Measurements from ENCODE around the gene CHST5. TPM values are rescaled to one million over a fixed set of nuclear protein-coding genes. Genes with fewer than 3 reads are reported as not detected.
A peak's percentile ranks its signal among the peaks of the same experiment; 100 is the strongest.
"Not testable (repeated sequence)": the region's sequence is repeated elsewhere in the genome, so short reads cannot be mapped to it uniquely, and the experiment has no call there.

Gene CHST5
- total RNA-seq, 1 experiment from 2014 or later, result 0.11 TPM

DNA sequence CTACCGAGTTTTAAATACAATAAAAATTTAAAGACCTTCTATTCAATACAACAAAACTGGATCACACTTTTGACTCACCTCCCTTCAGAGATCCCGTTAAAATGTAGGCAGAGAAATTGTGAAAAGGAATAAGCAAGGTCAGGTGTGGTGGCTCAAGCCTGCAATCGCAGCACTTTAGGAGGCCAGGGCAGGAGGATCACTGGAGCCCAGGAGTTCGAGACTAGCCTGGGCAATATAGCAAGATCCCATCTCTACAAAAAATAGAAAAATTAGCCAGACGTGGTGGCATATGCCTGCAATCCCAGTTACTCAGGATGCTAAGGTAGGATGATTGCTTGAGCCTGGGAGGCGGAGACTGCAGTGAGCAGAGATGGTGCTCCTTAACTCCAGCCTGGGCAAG, 16.7 kb downstream of the CHST5 start:
- Mint-ChIP-seq H3K27me3 (ENCODE audit: insufficient read depth, unreplicated experiment) (no peaks in the 10 kb centered on the region), H3K36me3 (ENCODE audit: insufficient read depth, unreplicated experiment) (peaks cover 14% of the 10 kb centered on the region), H3K9me3 (ENCODE audit: unreplicated experiment) (no peaks in the 10 kb centered on the region), H3K4me1 (ENCODE audit: low read depth, unreplicated experiment) (peaks cover 7% of the 10 kb centered on the region), H3K27ac (ENCODE audit: unreplicated experiment) (no peak overlapping the region), H3K4me3 (ENCODE audit: unreplicated experiment) (no peak overlapping the region)
- Histone ChIP-seq H3K4me1 (no peaks in the 10 kb centered on the region), H3K27me3 (replicated peaks; ENCODE audit: control insufficient read depth, insufficient read depth, low read length) (no peaks in the 10 kb centered on the region), H3K36me3 (ENCODE audit: control insufficient read depth, insufficient read depth, low read length) (no peaks in the 10 kb centered on the region), H3K9me3 (no peaks in the 10 kb centered on the region), H3K4me3 (ENCODE audit: low read depth, low read length) (no peak overlapping the region)
- BruUV-seq (replicated peaks), result no TSS peak
- ChIA-PET CTCF (no interaction called here), POLR2A (no interaction called here)
- intact Hi-C loops (cut with micrococcal nuclease; ENCODE audit: unreplicated experiment), result no loop called here
- no peak for TF ChIP-seq CTCF (IDR thresholded peaks at IDR 0.05; ENCODE audit: insufficient read depth in 1 of 2, low read depth in 1 of 2, low read length in 1 of 2, severe bottlenecking in 1 of 2, unreplicated experiment in 1 of 2)
- no peak for DNase-seq

DNA sequence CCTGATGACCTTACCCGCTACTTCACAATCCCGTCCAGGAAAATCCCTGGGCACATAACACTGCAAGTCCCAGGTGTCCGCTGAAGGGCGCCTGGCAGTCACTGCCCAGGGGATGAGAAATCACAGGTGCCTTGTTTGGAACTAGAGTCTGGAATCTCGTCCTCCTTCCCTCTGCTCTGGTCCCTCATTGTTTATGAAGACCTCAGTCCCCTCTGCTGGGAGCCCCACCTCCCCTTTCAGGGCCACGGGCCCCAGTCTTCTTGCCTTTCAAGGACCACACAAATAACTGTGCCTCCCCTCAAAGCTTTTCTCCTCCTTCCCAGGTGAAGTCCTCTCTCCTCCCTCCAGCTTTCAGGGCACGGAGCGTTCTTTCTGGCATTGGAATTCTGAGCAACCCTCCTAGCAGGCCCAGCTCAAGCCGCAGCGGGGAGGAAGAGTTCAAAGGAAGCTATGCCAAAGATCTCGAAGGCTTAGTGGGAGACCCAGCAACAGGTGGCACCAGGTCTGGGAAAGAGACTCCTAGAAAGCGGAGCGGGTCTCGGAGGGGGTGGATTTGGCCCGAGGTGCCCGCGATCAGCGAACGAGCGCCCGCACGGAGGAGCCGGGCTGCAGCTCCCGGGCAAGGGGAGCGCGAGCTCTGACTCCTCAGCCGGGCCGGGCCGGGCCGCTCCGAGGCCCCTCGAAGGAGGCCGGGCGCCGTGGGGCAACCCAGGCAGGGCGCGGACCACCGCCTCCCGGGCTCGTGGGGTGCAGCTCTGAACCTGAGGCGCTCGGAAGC, 19.5 kb downstream of the CHST5 start:
- intact Hi-C loops (cut with micrococcal nuclease; ENCODE audit: unreplicated experiment); H3K9me3 Mint-ChIP-seq (ENCODE audit: unreplicated experiment); H3K36me3 ChIP-seq (ENCODE audit: control insufficient read depth, insufficient read depth, low read length); H3K27me3 Mint-ChIP-seq (ENCODE audit: insufficient read depth, unreplicated experiment); H3K4me1 ChIP-seq; H3K4me1 Mint-ChIP-seq (ENCODE audit: low read depth, unreplicated experiment); H3K9me3 ChIP-seq; H3K27me3 ChIP-seq (replicated peaks; ENCODE audit: control insufficient read depth, insufficient read depth, low read length): not testable (repeated sequence)
- peak overlapping the region; percentile 88 for H3K27ac Mint-ChIP-seq (ENCODE audit: unreplicated experiment)
- CTCF ChIA-PET, result interaction anchor here (0.6 to 2.3 kb wide), 32 partner anchors 8 to 1070 kb away, joined by 3 to 21 read pairs (median 6); partner anchors contain the start of genes ADAT1, CFDP1, CHST6 and GABARAPL2
- H3K36me3 Mint-ChIP-seq (ENCODE audit: insufficient read depth, unreplicated experiment), result peaks cover 21% of the 10 kb centered on the region
- TSS peak; percentile 43 for BruUV-seq (replicated peaks)
- POLR2A ChIA-PET, result interaction anchor here (0.5 to 1.8 kb wide), 11 partner anchors 18 to 321 kb away, joined by 3 to 14 read pairs (median 7); partner anchors contain the start of genes ADAT1, CHST6, KARS1 and TERF2IP
- peak in 1 of 2 experiments; percentile 59 for DNase-seq
- peak overlapping the region; percentile 97 for H3K4me3 ChIP-seq (ENCODE audit: low read depth, low read length)
- H3K4me3 Mint-ChIP-seq (ENCODE audit: unreplicated experiment), result peak overlapping the region; percentile 79

GRCh38 chr16:75514296-75514695, 21.6 kb downstream of the CHST5 start:
- no peak overlapping the region for H3K27ac Mint-ChIP-seq (ENCODE audit: unreplicated experiment)
- peaks cover 21% of the 10 kb centered on the region for H3K36me3 Mint-ChIP-seq (ENCODE audit: insufficient read depth, unreplicated experiment)
- no TSS peak for BruUV-seq (replicated peaks)
- Histone ChIP-seq H3K4me1 (no peaks in the 10 kb centered on the region), H3K9me3 (no peaks in the 10 kb centered on the region), H3K4me3 (ENCODE audit: low read depth, low read length) (no peak overlapping the region), H3K27me3 (replicated peaks; ENCODE audit: control insufficient read depth, insufficient read depth, low read length) (no peaks in the 10 kb centered on the region), H3K36me3 (ENCODE audit: control insufficient read depth, insufficient read depth, low read length) (no peaks in the 10 kb centered on the region)
- POLR2A ChIA-PET, result no interaction called here
- TF ChIP-seq CTCF (IDR thresholded peaks at IDR 0.05; ENCODE audit: insufficient read depth in 1 of 2, low read depth in 1 of 2, low read length in 1 of 2, severe bottlenecking in 1 of 2, unreplicated experiment in 1 of 2), result no peak
- H3K4me3 Mint-ChIP-seq (ENCODE audit: unreplicated experiment), result no peak overlapping the region
- H3K4me1 Mint-ChIP-seq (ENCODE audit: low read depth, unreplicated experiment), result peaks cover 7% of the 10 kb centered on the region
- CTCF ChIA-PET, result no interaction called here
- H3K9me3 Mint-ChIP-seq (ENCODE audit: unreplicated experiment), result no peaks in the 10 kb centered on the region
- intact Hi-C loops (cut with micrococcal nuclease; ENCODE audit: unreplicated experiment), result no loop called here
- DNase-seq, result no peak
- no peaks in the 10 kb centered on the region for H3K27me3 Mint-ChIP-seq (ENCODE audit: insufficient read depth, unreplicated experiment)
